SK-N-SH treated with all-trans-retinoic acid at 6 μM for 48 hours (cell line): ENCODE measurements around the gene ITPR3.

Experiments
- ATAC-seq: fragments of 200-7000 bp; cut with Tn5 transposase; 3 replicates; pipeline ENCODE4 v1.9.1; 2020; ENCODE audit warnings: mild to moderate bottlenecking, moderate library complexity
- ARNTL ChIP-seq: fragments of 450-650 bp; formaldehyde crosslinking; IDR thresholded peaks from 2 replicates; pipeline ENCODE4 v1.5.0; 2020; ENCODE audit warnings: low read depth, mild to moderate bottlenecking, moderate library complexity, borderline replicate concordance
- CSDC2 ChIP-seq: fragments of 250-450 bp; sonication (Bioruptor Pico); IDR thresholded peaks from 2 replicates; pipeline ENCODE4 v1.5.0; 2020; ENCODE audit warnings: mild to moderate bottlenecking, moderate library complexity
- ESRRG ChIP-seq: fragments of 250-450 bp; sonication (Bioruptor Pico); IDR thresholded peaks from 2 replicates; pipeline ENCODE4 v1.6.1; 2021; ENCODE audit warnings: mild to moderate bottlenecking
- ISL1 ChIP-seq: fragments of 250-450 bp; sonication (Bioruptor Pico); IDR thresholded peaks from 2 replicates; pipeline ENCODE4 v2.1.2; 2022; ENCODE audit warnings: mild to moderate bottlenecking, moderate library complexity
- OSR1 ChIP-seq: fragments of 250-450 bp; sonication (Bioruptor Pico); IDR thresholded peaks from 2 replicates; pipeline ENCODE4 v1.8.0; 2022; ENCODE audit warnings: moderate library complexity, mild to moderate bottlenecking, inconsistent platforms
- PPARA ChIP-seq: fragments of 250-450 bp; sonication (Bioruptor Pico); IDR thresholded peaks from 2 replicates; pipeline ENCODE4 v1.5.0; 2020; ENCODE audit warnings: mild to moderate bottlenecking, borderline replicate concordance
- RARB ChIP-seq: fragments of 250-450 bp; sonication (Bioruptor Pico); IDR thresholded peaks from 2 replicates; pipeline ENCODE4 v1.8.0; 2021; ENCODE audit warnings: mild to moderate bottlenecking, moderate library complexity
- SNAI2 ChIP-seq: fragments of 250-450 bp; sonication (Bioruptor Pico); IDR thresholded peaks from 2 replicates; pipeline ENCODE4 v1.5.0; 2020; ENCODE audit warnings: mild to moderate bottlenecking, moderate library complexity
- TCF4 ChIP-seq: fragments of 250-450 bp; sonication (Bioruptor Pico); IDR thresholded peaks from 2 replicates; pipeline ENCODE4 v1.8.0; 2021; ENCODE audit warnings: mild to moderate bottlenecking, moderate library complexity, borderline replicate concordance
- TOX ChIP-seq: fragments of 250-450 bp; sonication (Bioruptor Pico); IDR thresholded peaks from 2 replicates; pipeline ENCODE4 v1.8.0; 2021; ENCODE audit warnings: mild to moderate bottlenecking, moderate library complexity, borderline replicate concordance
- TSHZ2 ChIP-seq: fragments of 250-450 bp; sonication (Bioruptor Pico); IDR thresholded peaks from 2 replicates; pipeline ENCODE4 v1.5.0; 2020; ENCODE audit warnings: mild to moderate bottlenecking, moderate library complexity
- ZC3H10 ChIP-seq: fragments of 250-450 bp; sonication (Bioruptor Pico); IDR thresholded peaks from 2 replicates; pipeline ENCODE4 v1.5.1; 2021; ENCODE audit warnings: mild to moderate bottlenecking, moderate library complexity
- ZFP3 ChIP-seq: fragments of 250-450 bp; sonication (Bioruptor Pico); IDR thresholded peaks from 2 replicates; pipeline ENCODE4 v1.5.0; 2020; ENCODE audit warnings: mild to moderate bottlenecking, moderate library complexity
- ZFP30 ChIP-seq: fragments of 450-650 bp; formaldehyde crosslinking; IDR thresholded peaks from 2 replicates; pipeline ENCODE4 v1.5.0; 2022; ENCODE audit warnings: mild to moderate bottlenecking, moderate library complexity
- ZNF70 ChIP-seq: fragments of 450-650 bp; formaldehyde crosslinking; IDR thresholded peaks from 2 replicates; pipeline ENCODE4 v1.5.0; 2020; ENCODE audit warnings: mild to moderate bottlenecking, moderate library complexity
- ZNF8 ChIP-seq: fragments of 450-650 bp; formaldehyde crosslinking; IDR thresholded peaks from 2 replicates; pipeline ENCODE4 v1.5.0; 2020; ENCODE audit warnings: mild to moderate bottlenecking, moderate library complexity
- TF ChIP-seq, protein P1 (sequence below): fragments of 250-450 bp; sonication (Bioruptor Pico); IDR thresholded peaks from 2 replicates; pipeline ENCODE4 v1.8.0; 2021; ENCODE audit warnings: low read depth, mild to moderate bottlenecking, moderate library complexity, borderline replicate concordance
- TF ChIP-seq, protein P2 (sequence below): fragments of 250-450 bp; sonication (Bioruptor Pico); IDR thresholded peaks from 2 replicates; pipeline ENCODE4 v1.8.0; 2020; ENCODE audit warnings: mild to moderate bottlenecking, moderate library complexity, borderline replicate concordance
- TF ChIP-seq, protein P3 (sequence below): fragments of 250-450 bp; sonication (Bioruptor Pico); IDR thresholded peaks from 2 replicates; pipeline ENCODE4 v1.5.1; 2020; ENCODE audit warnings: low read depth, mild to moderate bottlenecking, moderate library complexity
- TF ChIP-seq, protein P4 (sequence below): fragments of 250-450 bp; sonication (Bioruptor Pico); IDR thresholded peaks from 2 replicates; pipeline ENCODE4 v1.5.1; 2021; ENCODE audit warnings: mild to moderate bottlenecking, moderate library complexity

Gene ITPR3

GRCh38 chr6:33684983-33685382 lies 63.9 kb downstream of the ITPR3 start:
- TF ChIP-seq SNAI2 (no peak), OSR1 (CRISPR knock-in tag) (no peak), TCF4 (CRISPR knock-in tag) (no peak), ZNF70 (CRISPR knock-in tag) (no peak), ZC3H10 (no peak), TSHZ2 (CRISPR knock-in tag) (no peak), PPARA (CRISPR knock-in tag) (no peak), ISL1 (no peak)
- TF ChIP-seq, protein P1, sequence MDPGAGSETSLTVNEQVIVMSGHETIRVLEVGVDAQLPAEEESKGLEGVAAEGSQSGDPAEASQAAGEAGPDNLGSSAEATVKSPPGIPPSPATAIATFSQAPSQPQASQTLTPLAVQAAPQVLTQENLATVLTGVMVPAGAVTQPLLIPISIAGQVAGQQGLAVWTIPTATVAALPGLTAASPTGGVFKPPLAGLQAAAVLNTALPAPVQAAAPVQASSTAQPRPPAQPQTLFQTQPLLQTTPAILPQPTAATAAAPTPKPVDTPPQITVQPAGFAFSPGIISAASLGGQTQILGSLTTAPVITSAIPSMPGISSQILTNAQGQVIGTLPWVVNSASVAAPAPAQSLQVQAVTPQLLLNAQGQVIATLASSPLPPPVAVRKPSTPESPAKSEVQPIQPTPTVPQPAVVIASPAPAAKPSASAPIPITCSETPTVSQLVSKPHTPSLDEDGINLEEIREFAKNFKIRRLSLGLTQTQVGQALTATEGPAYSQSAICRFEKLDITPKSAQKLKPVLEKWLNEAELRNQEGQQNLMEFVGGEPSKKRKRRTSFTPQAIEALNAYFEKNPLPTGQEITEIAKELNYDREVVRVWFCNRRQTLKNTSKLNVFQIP: no peak
- TF ChIP-seq, protein P2, sequence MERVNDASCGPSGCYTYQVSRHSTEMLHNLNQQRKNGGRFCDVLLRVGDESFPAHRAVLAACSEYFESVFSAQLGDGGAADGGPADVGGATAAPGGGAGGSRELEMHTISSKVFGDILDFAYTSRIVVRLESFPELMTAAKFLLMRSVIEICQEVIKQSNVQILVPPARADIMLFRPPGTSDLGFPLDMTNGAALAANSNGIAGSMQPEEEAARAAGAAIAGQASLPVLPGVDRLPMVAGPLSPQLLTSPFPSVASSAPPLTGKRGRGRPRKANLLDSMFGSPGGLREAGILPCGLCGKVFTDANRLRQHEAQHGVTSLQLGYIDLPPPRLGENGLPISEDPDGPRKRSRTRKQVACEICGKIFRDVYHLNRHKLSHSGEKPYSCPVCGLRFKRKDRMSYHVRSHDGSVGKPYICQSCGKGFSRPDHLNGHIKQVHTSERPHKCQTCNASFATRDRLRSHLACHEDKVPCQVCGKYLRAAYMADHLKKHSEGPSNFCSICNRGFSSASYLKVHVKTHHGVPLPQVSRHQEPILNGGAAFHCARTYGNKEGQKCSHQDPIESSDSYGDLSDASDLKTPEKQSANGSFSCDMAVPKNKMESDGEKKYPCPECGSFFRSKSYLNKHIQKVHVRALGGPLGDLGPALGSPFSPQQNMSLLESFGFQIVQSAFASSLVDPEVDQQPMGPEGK (CRISPR knock-in tag): no peak
- TF ChIP-seq, all 23 proteins: peak for 0

DNA sequence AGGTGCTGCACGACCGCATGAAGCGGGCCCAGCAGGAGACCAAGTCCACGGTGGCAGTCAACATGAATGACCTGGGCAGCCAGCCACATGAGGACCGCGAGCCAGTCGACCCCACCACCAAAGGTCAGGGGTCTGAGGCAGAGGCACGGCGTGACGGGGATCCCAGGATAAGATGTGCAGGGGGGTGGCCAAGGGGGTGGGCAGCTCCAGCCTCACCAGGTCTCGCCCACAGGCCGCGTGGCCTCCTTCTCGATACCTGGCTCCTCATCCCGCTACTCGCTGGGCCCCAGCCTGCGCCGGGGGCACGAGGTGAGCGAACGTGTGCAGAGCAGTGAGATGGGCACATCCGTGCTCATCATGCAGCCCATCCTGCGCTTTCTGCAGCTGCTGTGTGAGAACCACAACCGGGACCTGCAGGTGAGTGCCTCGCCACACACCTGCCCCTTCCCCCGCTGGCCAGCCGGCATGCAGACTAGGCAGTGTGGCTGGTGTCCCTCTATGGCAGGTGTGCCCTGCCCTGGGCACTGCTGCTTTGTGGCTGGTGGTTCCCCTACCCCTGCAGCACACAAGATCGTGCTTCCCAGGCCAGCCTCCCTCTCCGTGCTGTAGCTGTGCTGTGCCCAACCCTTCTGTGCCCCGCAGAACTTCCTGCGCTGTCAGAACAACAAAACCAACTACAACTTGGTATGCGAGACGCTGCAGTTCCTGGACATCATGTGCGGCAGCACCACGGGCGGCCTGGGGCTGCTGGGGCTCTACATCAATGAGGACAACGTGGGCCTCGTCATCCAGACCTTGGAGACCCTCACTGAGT lies 64.5 kb downstream of the ITPR3 start:
- TF ChIP-seq, protein P3, sequence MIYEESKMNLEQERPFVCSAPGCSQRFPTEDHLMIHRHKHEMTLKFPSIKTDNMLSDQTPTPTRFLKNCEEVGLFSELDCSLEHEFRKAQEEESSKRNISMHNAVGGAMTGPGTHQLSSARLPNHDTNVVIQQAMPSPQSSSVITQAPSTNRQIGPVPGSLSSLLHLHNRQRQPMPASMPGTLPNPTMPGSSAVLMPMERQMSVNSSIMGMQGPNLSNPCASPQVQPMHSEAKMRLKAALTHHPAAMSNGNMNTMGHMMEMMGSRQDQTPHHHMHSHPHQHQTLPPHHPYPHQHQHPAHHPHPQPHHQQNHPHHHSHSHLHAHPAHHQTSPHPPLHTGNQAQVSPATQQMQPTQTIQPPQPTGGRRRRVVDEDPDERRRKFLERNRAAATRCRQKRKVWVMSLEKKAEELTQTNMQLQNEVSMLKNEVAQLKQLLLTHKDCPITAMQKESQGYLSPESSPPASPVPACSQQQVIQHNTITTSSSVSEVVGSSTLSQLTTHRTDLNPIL (CRISPR knock-in tag): no peak
- TF ChIP-seq SNAI2 (no peak), ARNTL (no peak)
- ATAC-seq: no peak

More at GRCh38 chr6:33684983-33685382, 63.9 kb downstream of the ITPR3 start:
- ATAC-seq: no peak

DNA sequence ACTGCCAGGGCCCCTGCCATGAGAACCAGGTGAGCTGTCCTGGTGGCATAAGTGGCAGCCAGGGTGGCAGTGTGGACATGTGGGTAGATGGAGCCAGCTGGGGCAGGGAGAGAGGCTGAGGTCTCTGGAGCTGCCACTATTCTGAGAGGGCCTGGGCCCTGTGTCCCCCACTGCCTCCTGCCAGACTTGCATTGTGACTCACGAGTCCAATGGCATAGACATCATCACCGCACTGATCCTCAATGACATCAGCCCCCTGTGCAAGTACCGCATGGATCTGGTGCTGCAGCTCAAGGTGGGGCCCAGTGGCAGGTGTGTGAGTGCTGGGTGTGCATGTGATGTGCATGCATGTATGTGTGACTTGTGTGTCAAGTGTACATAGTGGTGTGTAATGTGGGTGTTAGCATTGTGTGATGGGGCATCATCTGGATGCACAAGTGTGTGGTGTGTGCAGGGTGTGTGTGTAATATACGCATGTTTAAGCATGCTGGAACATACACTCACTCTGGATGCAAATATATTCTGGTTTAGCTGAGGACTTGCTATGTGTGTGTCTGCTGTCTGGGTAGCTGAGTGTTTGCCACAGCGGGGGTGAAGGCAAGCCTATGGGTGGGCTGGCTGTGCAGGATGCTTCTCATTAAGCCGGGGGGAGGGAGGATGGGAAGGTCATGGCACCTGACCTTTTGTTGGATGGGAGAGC lies 65.3 kb downstream of the ITPR3 start:
- ATAC-seq: no peak
- no peak for TF ChIP-seq RARB (CRISPR knock-in tag)
- TF ChIP-seq, protein P2 (CRISPR knock-in tag): no peak
- no peak for TF ChIP-seq PPARA (CRISPR knock-in tag)
- TF ChIP-seq ZC3H10: no peak
- no peak for TF ChIP-seq ARNTL
- TF ChIP-seq ZNF8 (CRISPR knock-in tag): no peak
- no peak for TF ChIP-seq ZFP30 (CRISPR knock-in tag)
- TF ChIP-seq, protein P1: no peak
- no peak for TF ChIP-seq ESRRG
- TF ChIP-seq TOX (CRISPR knock-in tag): no peak
- TF ChIP-seq ZFP3: no peak
- TF ChIP-seq SNAI2: no peak
- TF ChIP-seq CSDC2 (CRISPR knock-in tag): no peak
- TF ChIP-seq ISL1: no peak
- TF ChIP-seq, protein P4, sequence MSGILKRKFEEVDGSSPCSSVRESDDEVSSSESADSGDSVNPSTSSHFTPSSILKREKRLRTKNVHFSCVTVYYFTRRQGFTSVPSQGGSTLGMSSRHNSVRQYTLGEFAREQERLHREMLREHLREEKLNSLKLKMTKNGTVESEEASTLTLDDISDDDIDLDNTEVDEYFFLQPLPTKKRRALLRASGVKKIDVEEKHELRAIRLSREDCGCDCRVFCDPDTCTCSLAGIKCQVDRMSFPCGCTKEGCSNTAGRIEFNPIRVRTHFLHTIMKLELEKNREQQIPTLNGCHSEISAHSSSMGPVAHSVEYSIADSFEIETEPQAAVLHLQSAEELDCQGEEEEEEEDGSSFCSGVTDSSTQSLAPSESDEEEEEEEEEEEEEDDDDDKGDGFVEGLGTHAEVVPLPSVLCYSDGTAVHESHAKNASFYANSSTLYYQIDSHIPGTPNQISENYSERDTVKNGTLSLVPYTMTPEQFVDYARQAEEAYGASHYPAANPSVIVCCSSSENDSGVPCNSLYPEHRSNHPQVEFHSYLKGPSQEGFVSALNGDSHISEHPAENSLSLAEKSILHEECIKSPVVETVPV: no peak
